ENCODE results near the gene NEK7. TPM values are rescaled to one million over a fixed set of nuclear protein-coding genes. Genes with fewer than 3 reads are reported as not detected.

NEK7 gene
- total and polyA plus RNA-seq, 2 of the 8 experiments (the other 6 are each of a cell fraction or from before 2014, with no cell fraction given): 5.1 to 10.0 TPM

DNA sequence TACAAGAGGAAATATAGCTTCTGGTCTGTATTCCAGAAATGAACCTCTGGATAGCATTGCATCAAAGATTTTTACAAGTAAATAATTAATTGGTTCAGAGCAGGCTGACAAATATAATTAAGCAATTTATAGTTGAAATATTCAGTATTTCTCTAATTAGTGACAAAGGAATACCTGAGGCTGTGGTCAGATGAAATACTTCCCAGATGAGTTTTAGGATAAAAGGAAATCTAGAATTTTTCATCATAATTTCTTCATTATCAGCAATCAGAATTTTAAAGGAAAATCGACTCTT, 112.8 kb downstream of the NEK7 start:
- H3K23ac ChIP-seq (ENCODE audit: insufficient read length): no peak overlapping the region
- no peak overlapping the region for H3K4me3 ChIP-seq (ENCODE audit: extremely low read depth in 1 of 4, insufficient read depth in 2 of 4, low read depth in 3 of 4, low read length in 4 of 4)
- no peak overlapping the region for H2AFZ ChIP-seq (ENCODE audit: low read length)
- no peaks in the 10 kb centered on the region for H4K20me1 ChIP-seq (replicated peaks in 1 of 2; ENCODE audit: control insufficient read depth in 1 of 2, insufficient read depth in 2 of 2, low read length in 2 of 2)
- H3K79me1 ChIP-seq (ENCODE audit: low read depth, low read length): no peaks in the 10 kb centered on the region
- no peaks in the 10 kb centered on the region for H3K4me1 ChIP-seq (replicated peaks in 1 of 4; ENCODE audit: control insufficient read depth in 3 of 4, insufficient read depth in 4 of 4, low read length in 3 of 4)
- H3K23me2 ChIP-seq (ENCODE audit: low read depth, low read length): no peaks in the 10 kb centered on the region
- POLR2A ChIA-PET (ENCODE audit: partially characterized antibody): no interaction called here
- H2BK120ac ChIP-seq (replicated peaks; ENCODE audit: low read depth, low read length): no peak overlapping the region
- H2BK15ac ChIP-seq (ENCODE audit: low read length): no peak overlapping the region
- H3K9ac ChIP-seq (replicated peaks in 1 of 4; ENCODE audit: extremely low read depth in 1 of 4, low read depth in 3 of 4, low read length in 3 of 4): no peak overlapping the region
- H4K5ac ChIP-seq (ENCODE audit: insufficient read length, low read depth, low read length): no peak overlapping the region
- H3K36me3 ChIP-seq (ENCODE audit: control insufficient read depth in 2 of 4, insufficient read depth in 4 of 4, low read length in 3 of 4): no peaks in the 10 kb centered on the region
- no peak overlapping the region for H3K4me2 ChIP-seq (ENCODE audit: insufficient read depth in 1 of 2, low read depth in 2 of 2, low read length in 2 of 2)
- no peak overlapping the region for H4K91ac ChIP-seq (replicated peaks; ENCODE audit: insufficient read length, low read length)
- H2BK5ac ChIP-seq (ENCODE audit: low read depth, low read length): no peak overlapping the region
- no peak overlapping the region for H2BK12ac ChIP-seq (ENCODE audit: low read depth, low read length)
- H3K14ac ChIP-seq (ENCODE audit: insufficient read length): no peak overlapping the region
- no peak overlapping the region for H3K27ac ChIP-seq (ENCODE audit: low read depth, low read length)
- DNase-seq (ENCODE audit: low read depth in 1 of 2, low spot score in 2 of 2): no peak
- H3K4ac ChIP-seq (replicated peaks; ENCODE audit: insufficient read length, low read depth, low read length): no peak overlapping the region
- CTCF ChIA-PET (ENCODE audit: partially characterized antibody): no interaction called here
- no peak overlapping the region for H2BK20ac ChIP-seq (ENCODE audit: low read length)
- H2AK5ac ChIP-seq (ENCODE audit: low read depth, low read length): no peak overlapping the region
- FAIRE-seq: no peak
- WGBS, 2 experiments (ENCODE audit: extremely low coverage in 1 of 2, insufficient coverage in 1 of 2, insufficient read length in 1 of 2, insufficient replicate concordance in 2 of 2, low coverage in 1 of 2, low lambda C conversion rate in 2 of 2, missing lambda C conversion rate in 1 of 2): 85% methylated on average over 1 of the region's 1 CpG; no CpG with 5 or more reads in 1 of the 2 experiments
- H3K79me2 ChIP-seq (ENCODE audit: control insufficient read depth in 1 of 2, insufficient read depth in 2 of 2, low read length in 2 of 2): no peaks in the 10 kb centered on the region
- no peaks in the 10 kb centered on the region for H3K9me3 ChIP-seq (ENCODE audit: insufficient read depth in 2 of 2, low read depth in 1 of 2, low read length in 1 of 2)
- H3K56ac ChIP-seq (replicated peaks; ENCODE audit: insufficient read length, low read depth, low read length): no peak overlapping the region
- H3K27me3 ChIP-seq (replicated peaks in 1 of 4; ENCODE audit: control insufficient read depth in 3 of 4, extremely low read depth in 1 of 4, insufficient read depth in 3 of 4, low read length in 3 of 4): no peaks in the 10 kb centered on the region
- no peak overlapping the region for H3K18ac ChIP-seq (ENCODE audit: extremely low read depth, low read length)
- no peak overlapping the region for H4K8ac ChIP-seq (ENCODE audit: extremely low read depth, insufficient read depth, low read length)
- TF ChIP-seq CREB1 (IDR thresholded peaks at IDR 0.05) (no peak), NANOG (IDR thresholded peaks at IDR 0.05; ENCODE audit: insufficient read depth, low read depth, low read length, poor library complexity, severe bottlenecking) (no peak), TBP (IDR thresholded peaks at IDR 0.05; ENCODE audit: low read depth, low read length) (no peak), POLR2AphosphoS5 (IDR thresholded peaks at IDR 0.05; ENCODE audit: low read depth, low read length) (no peak), GABPA (IDR thresholded peaks at IDR 0.05; ENCODE audit: borderline replicate concordance, insufficient read depth, low read length) (no peak), RNF2 (IDR thresholded peaks at IDR 0.05; ENCODE audit: borderline replicate concordance, low read depth, low read length, missing control alignments, poor library complexity, severe bottlenecking) (no peak), EP300 (IDR thresholded peaks at IDR 0.05; ENCODE audit: borderline replicate concordance in 1 of 2, low read depth in 2 of 2, low read length in 2 of 2) (no peak), CHD2 (IDR thresholded peaks at IDR 0.05; ENCODE audit: low read length) (no peak), KDM4A (IDR thresholded peaks at IDR 0.05; ENCODE audit: low read depth, low read length, severe bottlenecking) (no peak), BACH1 (IDR thresholded peaks at IDR 0.05; ENCODE audit: low read length) (no peak), NRF1 (IDR thresholded peaks at IDR 0.05; ENCODE audit: low read depth, low read length) (no peak)
- TF ChIP-seq, protein P1, sequence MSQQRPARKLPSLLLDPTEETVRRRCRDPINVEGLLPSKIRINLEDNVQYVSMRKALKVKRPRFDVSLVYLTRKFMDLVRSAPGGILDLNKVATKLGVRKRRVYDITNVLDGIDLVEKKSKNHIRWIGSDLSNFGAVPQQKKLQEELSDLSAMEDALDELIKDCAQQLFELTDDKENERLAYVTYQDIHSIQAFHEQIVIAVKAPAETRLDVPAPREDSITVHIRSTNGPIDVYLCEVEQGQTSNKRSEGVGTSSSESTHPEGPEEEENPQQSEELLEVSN (IDR thresholded peaks at IDR 0.05): no peak
- TF ChIP-seq, protein P2, sequence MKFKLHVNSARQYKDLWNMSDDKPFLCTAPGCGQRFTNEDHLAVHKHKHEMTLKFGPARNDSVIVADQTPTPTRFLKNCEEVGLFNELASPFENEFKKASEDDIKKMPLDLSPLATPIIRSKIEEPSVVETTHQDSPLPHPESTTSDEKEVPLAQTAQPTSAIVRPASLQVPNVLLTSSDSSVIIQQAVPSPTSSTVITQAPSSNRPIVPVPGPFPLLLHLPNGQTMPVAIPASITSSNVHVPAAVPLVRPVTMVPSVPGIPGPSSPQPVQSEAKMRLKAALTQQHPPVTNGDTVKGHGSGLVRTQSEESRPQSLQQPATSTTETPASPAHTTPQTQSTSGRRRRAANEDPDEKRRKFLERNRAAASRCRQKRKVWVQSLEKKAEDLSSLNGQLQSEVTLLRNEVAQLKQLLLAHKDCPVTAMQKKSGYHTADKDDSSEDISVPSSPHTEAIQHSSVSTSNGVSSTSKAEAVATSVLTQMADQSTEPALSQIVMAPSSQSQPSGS (IDR thresholded peaks at IDR 0.05; ENCODE audit: low read length): no peak

All from H1 (cell line).